ENCODE measurements around the gene CTSE.

The CTSE gene

GRCh38 chr1:206049919-206050600 is 26.4 kb upstream of the CTSE start:
- no peak for DNase-seq

- DNase-seq: no peak
These were observed 25.6 kb upstream of the CTSE start for GRCh38 chr1:206049293-206049692.

- DNase-seq: no peak
These were observed 24.9 kb upstream of the CTSE start for GRCh38 chr1:206048582-206048981.

- no peak for DNase-seq
These were observed 23.6 kb upstream of the CTSE start for GRCh38 chr1:206047271-206047670.

- DNase-seq: no peak
These were observed 17.9 kb upstream of the CTSE start for GRCh38 chr1:206041640-206042039.

- no peak for DNase-seq
These were observed 16.6 kb upstream of the CTSE start for GRCh38 chr1:206040328-206040727.

GRCh38 chr1:206039046-206039973 is 15.6 kb upstream of the CTSE start:
- no peak for DNase-seq

GRCh38 chr1:206037581-206037980 is 13.9 kb upstream of the CTSE start:
- DNase-seq: no peak

GRCh38 chr1:206036663-206037455 is 13.2 kb upstream of the CTSE start:
- no peak for DNase-seq

- no peak for DNase-seq
These were observed 11.3 kb upstream of the CTSE start for GRCh38 chr1:206035027-206035426.

GRCh38 chr1:206032380-206033140 is 8.9 kb upstream of the CTSE start:
- DNase-seq: no peak

GRCh38 chr1:206030714-206031113 is 7.0 kb upstream of the CTSE start:
- DNase-seq: peak; percentile 66 to 77

GRCh38 chr1:206030191-206030590 is 6.5 kb upstream of the CTSE start:
- DNase-seq: no peak

GRCh38 chr1:206029484-206029883 is 5.8 kb upstream of the CTSE start:
- DNase-seq: no peak

GRCh38 chr1:206025283-206025820 is 1.7 kb upstream of the CTSE start:
- DNase-seq: no peak

GRCh38 chr1:206022766-206023165 is 929 bp downstream of the CTSE start:
- DNase-seq: no peak

GRCh38 chr1:206021626-206022365 is 1.9 kb downstream of the CTSE start:
- no peak for DNase-seq

GRCh38 chr1:206021008-206021625 is 2.6 kb downstream of the CTSE start:
- DNase-seq: no peak

- DNase-seq: no peak
These were observed 3.2 kb downstream of the CTSE start for GRCh38 chr1:206020393-206021007.

GRCh38 chr1:206015071-206015470 is 8.6 kb downstream of the CTSE start:
- no peak for DNase-seq

- no peak for DNase-seq
These were observed 9.1 kb downstream of the CTSE start for GRCh38 chr1:206014601-206015000.
